GM10248 (cell line): Measurements from ENCODE around the gene WWC2.

ENCODE experiments used
- CTCF ChIA-PET: fragments of 300-600 bp; sonication (Branson Sonifier 250); formaldehyde crosslinking; extraction: SDS; loops from one replicate; lab custom pipeline; 2021; ENCODE audit warnings: antibody characterized with exemption; lab: Yijun Ruan, JAX
- POLR2A ChIA-PET: fragments of 350-650 bp; sonication (Branson Sonifier 250); formaldehyde crosslinking; extraction: SDS; loops from one replicate; lab custom pipeline; 2020; ENCODE audit warnings: antibody characterized with exemption; lab: Yijun Ruan, JAX
- DNase-seq: peaks from one replicate; pipeline ENCODE4 v3.0.0; 2012; ENCODE audit errors: extremely low spot score
- CTCF ChIP-seq: IDR thresholded peaks from 2 replicates; pipeline ENCODE4 v1.5.1; 2012; ENCODE audit warnings: mild to moderate bottlenecking, low read depth; ENCODE audit errors: extremely low read depth, missing control alignments, control extremely low read depth

Gene WWC2

DNA sequence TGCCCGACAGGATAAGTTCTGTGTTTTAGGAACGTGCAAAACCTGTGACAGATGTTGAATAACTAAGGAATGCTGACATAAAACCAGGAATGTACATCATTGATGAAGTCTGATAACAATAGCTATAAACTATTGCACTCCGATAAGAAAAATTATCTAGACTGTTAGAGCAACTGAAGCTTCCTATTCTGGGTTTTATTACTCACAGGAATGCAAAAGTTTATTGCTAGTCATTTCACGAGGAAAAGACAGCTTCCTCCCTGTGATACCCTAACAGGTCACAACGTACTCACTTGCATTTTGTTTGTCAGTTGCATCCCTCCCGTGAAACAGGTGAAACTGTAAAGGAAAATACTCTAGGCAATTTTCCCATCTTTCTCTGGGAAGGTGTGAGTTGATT, 155.1 kb downstream of the WWC2 start:
- POLR2A ChIA-PET = no interaction called here
- no peak for TF ChIP-seq CTCF
- CTCF ChIA-PET = interaction anchor here (0.7 to 10.7 kb wide), 7 partner anchors 9 to 329 kb away, joined by 3 to 140 read pairs (median 3); no protein-coding TSS in a partner anchor
- DNase-seq = no peak

DNA sequence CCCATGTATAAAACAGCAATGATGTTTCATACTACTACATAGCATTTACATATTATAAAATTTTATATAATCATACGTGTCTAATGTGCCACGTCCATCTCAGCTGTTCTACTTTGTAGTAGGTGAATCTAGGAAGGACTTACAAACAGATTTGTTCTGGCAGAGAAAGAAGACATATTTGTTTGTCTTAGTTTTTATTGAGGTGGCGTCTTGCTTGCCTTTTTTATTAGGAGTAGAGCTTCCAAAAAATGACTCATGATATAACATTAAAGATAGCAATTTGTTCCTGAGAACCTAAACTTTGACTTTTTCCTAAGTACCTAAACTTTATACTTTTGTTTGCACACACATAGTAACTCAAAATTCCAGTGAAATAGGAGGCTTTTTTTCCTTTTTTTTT, 156.4 kb downstream of the WWC2 start:
- CTCF ChIA-PET = interaction anchor here (0.8 to 10.7 kb wide), 9 partner anchors 9 to 331 kb away, joined by 3 to 140 read pairs (median 4); no protein-coding TSS in a partner anchor

GRCh38 chr4:183256343-183256742, 157.3 kb downstream of the WWC2 start:
- POLR2A ChIA-PET = no interaction called here
- TF ChIP-seq CTCF = no peak
- DNase-seq = no peak
- CTCF ChIA-PET = interaction anchor here (0.6 to 10.7 kb wide), 11 partner anchors 8 to 331 kb away, joined by 3 to 140 read pairs (median 6); no protein-coding TSS in a partner anchor

More for the DNA sequence above, 156.4 kb downstream of the WWC2 start:
- DNase-seq = no peak
- TF ChIP-seq CTCF = no peak
- POLR2A ChIA-PET = no interaction called here

GRCh38 chr4:183256756-183257385, 157.8 kb downstream of the WWC2 start:
- ChIA-PET POLR2A (no interaction called here), CTCF (interaction anchor here (0.6 to 10.7 kb wide), 11 partner anchors 8 to 332 kb away, joined by 3 to 140 read pairs (median 6); no protein-coding TSS in a partner anchor)
- peak; percentile 71 for TF ChIP-seq CTCF
- peak; percentile 50 for DNase-seq

DNA sequence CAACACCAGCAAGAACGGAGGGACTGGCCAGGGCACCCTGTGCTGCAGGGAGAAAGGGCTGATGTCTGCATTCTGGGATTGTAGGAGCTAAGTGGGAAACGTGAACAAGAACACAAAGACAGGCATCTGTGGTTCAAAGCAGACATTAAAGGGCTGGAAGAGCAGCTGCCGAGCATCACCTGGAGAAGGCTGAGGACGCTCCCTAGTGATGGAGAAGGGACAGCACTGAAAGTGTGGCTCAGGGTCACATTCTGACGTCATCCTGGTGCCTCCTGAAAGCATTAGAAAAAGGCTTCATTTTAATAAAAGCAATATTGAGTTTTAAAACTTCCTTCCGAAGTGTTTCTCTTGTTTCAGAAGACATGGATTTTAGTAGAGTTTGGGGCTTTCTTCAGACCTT, 158.8 kb downstream of the WWC2 start:
- ChIA-PET CTCF (interaction anchor here (1.4 to 10.7 kb wide), 4 partner anchors 8 to 333 kb away, joined by 3 to 140 read pairs (median 6); no protein-coding TSS in a partner anchor), POLR2A (no interaction called here)
- DNase-seq = no peak
- TF ChIP-seq CTCF = no peak

GRCh38 chr4:183260491-183261151, 161.6 kb downstream of the WWC2 start:
- ChIA-PET CTCF (interaction anchor here (0.9 to 7.4 kb wide), 12 partner anchors 9 to 346 kb away, joined by 3 to 196 read pairs (median 5); no protein-coding TSS in a partner anchor), POLR2A (no interaction called here)
- TF ChIP-seq CTCF = no peak
- no peak for DNase-seq
